Spleen (tissue), 7 donors: ENCODE data around the gene RUNDC1.

Experiments used
- POLR2AphosphoS5 ChIP-seq, 3 donors: sonication (generic); formaldehyde crosslinking; IDR thresholded peaks; one replicate each; pipeline ENCODE4 v1.5.1; 2017; ENCODE audit warnings: antibody characterized with exemption in 3 of 3
- TF ChIP-seq, protein P1 (sequence below), 11 experiments: fragments of 200-600 bp in 7 of 11; fragments of 450-650 bp in 4 of 11; sonication (generic) in 4 of 11; IDR thresholded peaks in 8 of 11; conservative IDR thresholded peaks in 3 of 11; 1 replicate in 7 of 11; 2 replicates in 4 of 11; pipeline versions ENCODE4 v1.4.0 to v1.8.0; 2016 to 2021; ENCODE audit warnings: antibody characterized with exemption in 11 of 11, inconsistent platforms in 4 of 11, mild to moderate bottlenecking in 1 of 11
- donor health status: DM: no; HTN: no; CAD: no; lungs with moderate emphysema.
- donor health status: DM: no; HTN: no; CAD: no.
- donor health status: DM: no; HTN: no; CAD: no.

DNA sequence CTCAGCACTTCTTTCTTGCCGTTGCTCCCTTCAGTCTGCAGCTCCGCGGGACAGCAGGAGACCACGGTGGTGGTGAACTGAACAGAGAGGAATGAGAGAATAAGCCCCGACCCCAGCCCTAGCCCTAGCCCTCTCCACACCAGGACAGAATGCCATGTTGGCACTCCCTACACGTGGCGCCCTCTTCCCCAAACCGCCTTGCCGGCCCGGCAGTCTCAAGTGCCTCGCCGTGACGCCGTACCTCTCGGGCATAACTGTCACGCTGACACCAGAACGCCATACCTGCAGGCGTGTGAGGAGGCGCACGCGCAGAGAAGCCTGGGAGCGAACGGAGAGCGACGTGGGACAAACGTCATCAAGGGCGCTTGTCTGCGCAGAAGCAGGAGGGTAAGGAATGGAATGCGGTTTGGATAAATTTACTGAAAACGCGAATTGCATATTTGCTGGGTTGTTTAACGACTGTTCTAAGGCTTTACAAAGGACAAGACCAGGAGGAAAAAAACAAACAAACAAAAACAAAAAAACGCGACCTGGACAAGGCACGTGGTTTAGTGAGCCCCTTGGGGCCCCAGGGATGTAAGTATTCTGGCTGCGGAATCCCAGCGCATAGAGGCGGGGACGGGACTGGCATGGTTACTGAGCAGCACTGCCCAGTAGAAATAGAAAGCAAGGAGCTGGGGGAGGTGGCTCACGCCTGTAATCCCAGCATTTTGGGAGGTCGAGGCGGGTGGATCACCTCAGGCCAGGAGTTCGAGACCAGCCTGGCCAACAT lies 16.0 kb upstream of the RUNDC1 start, which contains the start of gene AARSD1:
- TF ChIP-seq, protein P1, sequence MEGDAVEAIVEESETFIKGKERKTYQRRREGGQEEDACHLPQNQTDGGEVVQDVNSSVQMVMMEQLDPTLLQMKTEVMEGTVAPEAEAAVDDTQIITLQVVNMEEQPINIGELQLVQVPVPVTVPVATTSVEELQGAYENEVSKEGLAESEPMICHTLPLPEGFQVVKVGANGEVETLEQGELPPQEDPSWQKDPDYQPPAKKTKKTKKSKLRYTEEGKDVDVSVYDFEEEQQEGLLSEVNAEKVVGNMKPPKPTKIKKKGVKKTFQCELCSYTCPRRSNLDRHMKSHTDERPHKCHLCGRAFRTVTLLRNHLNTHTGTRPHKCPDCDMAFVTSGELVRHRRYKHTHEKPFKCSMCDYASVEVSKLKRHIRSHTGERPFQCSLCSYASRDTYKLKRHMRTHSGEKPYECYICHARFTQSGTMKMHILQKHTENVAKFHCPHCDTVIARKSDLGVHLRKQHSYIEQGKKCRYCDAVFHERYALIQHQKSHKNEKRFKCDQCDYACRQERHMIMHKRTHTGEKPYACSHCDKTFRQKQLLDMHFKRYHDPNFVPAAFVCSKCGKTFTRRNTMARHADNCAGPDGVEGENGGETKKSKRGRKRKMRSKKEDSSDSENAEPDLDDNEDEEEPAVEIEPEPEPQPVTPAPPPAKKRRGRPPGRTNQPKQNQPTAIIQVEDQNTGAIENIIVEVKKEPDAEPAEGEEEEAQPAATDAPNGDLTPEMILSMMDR (IDR thresholded peaks at IDR 0.05 in 8 of 11, conservative IDR thresholded peaks at IDR 0.05 in 3 of 11) = no peak
- peak; percentile 97 to 99 (median 99) for TF ChIP-seq POLR2AphosphoS5 (IDR thresholded peaks at IDR 0.05)
